Activated naive CD4-positive, alpha-beta T cell treated with anti-CD3 and anti-CD28 coated beads, Interleukin-2, amount 10 ng/mL, durations not matched to agents 5 hours and 36 hours (primary cell): ENCODE measurements around the gene SLC25A25. TPM values are rescaled to one million over a fixed set of nuclear protein-coding genes. Genes with fewer than 3 reads are reported as not detected.

ENCODE experiments used
- total RNA-seq, 2 experiments: library from RNA; stranded (reverse); gene quantifications; one replicate each; pipeline ENCODE4 v1.2.3, GENCODE V29; 2021

The SLC25A25 gene
- 10 to 100 TPM; 15.4 to 16.0 TPM for total RNA-seq

GRCh38 chr9:128067645-128068385 is at the start of gene SLC25A25:
SLC25A25 (plus strand) TSS chr9:128068232; CDS start chr9:128068320, 88 bp downstream.

GRCh38 chr9:128066713-128067644 is 1.1 kb upstream of the SLC25A25 start, which contains the start of gene NAIF1:
NAIF1 (minus strand) TSS chr9:128067320; CDS start chr9:128067101, 219 bp downstream.

GRCh38 chr9:128127568-128127989 is 59.5 kb downstream of the SLC25A25 start, which contains the start of gene PTGES2:
PTGES2 (minus strand) TSS chr9:128127729; CDS start chr9:128127717, 12 bp downstream.

GRCh38 chr9:128149001-128149701 is 81.1 kb downstream of the SLC25A25 start, which contains the start of gene LCN2:
LCN2 (plus strand) TSS chr9:128149453; CDS start chr9:128149526, 73 bp downstream.

Other genes with a start within 250 kb of the SLC25A25 start
- 10 to 100 TPM; 18.3 TPM for gene ENG, start 213.6 kb upstream of the SLC25A25 start, total RNA-seq
- 10 to 100 TPM; 65.7 to 83.0 TPM for gene AK1, start 190.6 kb upstream of the SLC25A25 start, total RNA-seq
- gene ST6GALNAC6, start 168.6 kb upstream of the SLC25A25 start, total RNA-seq: 100 to 1,000 TPM; 119 to 129 TPM
- gene ST6GALNAC4, start 151.2 kb upstream of the SLC25A25 start, total RNA-seq: 10 to 100 TPM; 29.6 to 32.1 TPM
- gene PIP5KL1, start 137.5 kb upstream of the SLC25A25 start, total RNA-seq: 1 to 10 TPM; 1.0 to 1.2 TPM
- 10 to 100 TPM; 59.0 to 60.3 TPM for gene DPM2, start 130.4 kb upstream of the SLC25A25 start, total RNA-seq
- 100 to 1,000 TPM; 405 to 422 TPM for gene EEIG1, start 87.2 kb upstream of the SLC25A25 start, total RNA-seq
- 10 to 100 TPM; 11.0 to 12.9 TPM for gene NAIF1, start 912 bp upstream of the SLC25A25 start, total RNA-seq
- gene PTGES2, start 59.5 kb downstream of the SLC25A25 start, total RNA-seq: 10 to 100 TPM; 44.6 to 50.5 TPM
- not detected for gene LCN2, start 81.2 kb downstream of the SLC25A25 start, total RNA-seq
- 10 to 100 TPM; 95.0 to 96.0 TPM for gene BBLN, start 92.0 kb downstream of the SLC25A25 start, total RNA-seq
- 100 to 1,000 TPM; 118 to 121 TPM for gene CIZ1, start 123.3 kb downstream of the SLC25A25 start, total RNA-seq
- gene DNM1, start 135.1 kb downstream of the SLC25A25 start, total RNA-seq: under 1 TPM; 0.25 to 0.99 TPM
- gene GOLGA2, start 207.8 kb downstream of the SLC25A25 start, total RNA-seq: 10 to 100 TPM; 40.3 to 47.1 TPM
- gene SWI5, start 208.0 kb downstream of the SLC25A25 start, total RNA-seq: 10 to 100 TPM; 10.9 to 12.1 TPM